Medulla oblongata (tissue), 1 donor: ENCODE results near the gene RASGRF2.
A peak's percentile ranks its signal among the peaks of the same experiment; 100 is the strongest.

Experiments
- DNase-seq: peaks from one replicate; pipeline ENCODE4 v3.0.0-alpha.2; 2015; ENCODE audit errors: extremely low spot score

RASGRF2 gene

GRCh38 chr5:80955082-80955590 is 5.0 kb upstream of the RASGRF2 start:
- DNase-seq = no peak

- no peak for DNase-seq
These were observed 3.9 kb upstream of the RASGRF2 start for GRCh38 chr5:80956272-80956671.

- no peak for DNase-seq
These were observed 3.0 kb upstream of the RASGRF2 start for GRCh38 chr5:80957031-80957761.

GRCh38 chr5:80958616-80959015 is 1.5 kb upstream of the RASGRF2 start:
- DNase-seq = no peak

- no peak for DNase-seq
These were observed 1.0 kb upstream of the RASGRF2 start for GRCh38 chr5:80959138-80959537.

- DNase-seq = peak; percentile 63
These were observed 590 bp downstream of the RASGRF2 start for GRCh38 chr5:80960531-80961375.

GRCh38 chr5:80961376-80962281 is 1.5 kb downstream of the RASGRF2 start:
- peak; percentile 63 for DNase-seq

GRCh38 chr5:80962630-80963520 is 2.7 kb downstream of the RASGRF2 start:
- no peak for DNase-seq

GRCh38 chr5:80963521-80963895 is 3.3 kb downstream of the RASGRF2 start:
- no peak for DNase-seq

GRCh38 chr5:80963966-80964481 is 3.9 kb downstream of the RASGRF2 start:
- DNase-seq = no peak

GRCh38 chr5:80964491-80964890 is 4.3 kb downstream of the RASGRF2 start:
- DNase-seq = no peak

GRCh38 chr5:80964919-80965318 is 4.8 kb downstream of the RASGRF2 start:
- no peak for DNase-seq

- peak; percentile 60 for DNase-seq
These were observed 7.5 kb downstream of the RASGRF2 start for GRCh38 chr5:80967500-80968181.

- DNase-seq = no peak
These were observed 12.9 kb downstream of the RASGRF2 start for GRCh38 chr5:80973027-80973426.

GRCh38 chr5:80975065-80975464 is 14.9 kb downstream of the RASGRF2 start:
- no peak for DNase-seq

- no peak for DNase-seq
These were observed 16.8 kb downstream of the RASGRF2 start for GRCh38 chr5:80976985-80977384.

GRCh38 chr5:80977764-80978163 is 17.6 kb downstream of the RASGRF2 start:
- no peak for DNase-seq

GRCh38 chr5:80978772-80979317 is 18.7 kb downstream of the RASGRF2 start:
- no peak for DNase-seq

GRCh38 chr5:80982093-80982492 is 21.9 kb downstream of the RASGRF2 start:
- DNase-seq = no peak
